ENCODE data around the gene TTLL9. TPM values are rescaled to one million over a fixed set of nuclear protein-coding genes. Genes with fewer than 3 reads are reported as not detected.

The TTLL9 gene
- total RNA-seq, 2 experiments from 2014 or later, result not detected

- Mint-ChIP-seq H3K27ac (peak overlapping the region; percentile 15), H3K36me3 (no peaks in the 10 kb centered on the region), H3K4me3 (peak overlapping the region; percentile 40), H3K4me1 (peaks cover 27% of the 10 kb centered on the region), H3K9me3 (no peaks in the 10 kb centered on the region), H3K27me3 (peaks cover 23% of the 10 kb centered on the region)
- POLR2A ChIA-PET, result interaction anchor here (0.7 kb wide), 1 partner anchor 161 kb away, joined by 5 read pairs; no protein-coding TSS in a partner anchor
- ATAC-seq (ENCODE audit: low read depth) (no peak), DNase-seq (no peak)
Observed at GRCh38 chr20:31858760-31859083, 11.7 kb upstream of the TTLL9 start.

- peaks cover 29% of the 10 kb centered on the region for H3K4me1 Mint-ChIP-seq
- ATAC-seq (ENCODE audit: low read depth) (no peak), DNase-seq (no peak)
- H3K27me3 Mint-ChIP-seq, result peaks cover 26% of the 10 kb centered on the region
- H3K27ac Mint-ChIP-seq, result no peak overlapping the region
- POLR2A ChIA-PET, result interaction anchor here (0.7 to 1.1 kb wide), 2 partner anchors 92 to 160 kb away, joined by 4 to 5 read pairs; partner anchors contain the start of gene PDRG1
- no peaks in the 10 kb centered on the region for H3K9me3 Mint-ChIP-seq
- no peak overlapping the region for H3K4me3 Mint-ChIP-seq
- H3K36me3 Mint-ChIP-seq, result no peaks in the 10 kb centered on the region
Observed at GRCh38 chr20:31859266-31859997, 11.0 kb upstream of the TTLL9 start.

GRCh38 chr20:31859998-31860380 lies 10.4 kb upstream of the TTLL9 start:
- H3K27me3 Mint-ChIP-seq, result peaks cover 26% of the 10 kb centered on the region
- H3K9me3 Mint-ChIP-seq, result no peaks in the 10 kb centered on the region
- ATAC-seq (ENCODE audit: low read depth), result no peak
- POLR2A ChIA-PET, result interaction anchor here (1.1 kb wide), 1 partner anchor 91 kb away, joined by 4 read pairs; the partner anchor contains the start of gene PDRG1
- no peak overlapping the region for H3K27ac Mint-ChIP-seq
- no peak overlapping the region for H3K4me3 Mint-ChIP-seq
- H3K4me1 Mint-ChIP-seq, result peaks cover 29% of the 10 kb centered on the region
- DNase-seq, result no peak
- H3K36me3 Mint-ChIP-seq, result no peaks in the 10 kb centered on the region

GRCh38 chr20:31860390-31861134 lies 9.9 kb upstream of the TTLL9 start:
- Mint-ChIP-seq H3K9me3 (no peaks in the 10 kb centered on the region), H3K27ac (no peak overlapping the region), H3K4me3 (peak overlapping the region; percentile 23), H3K27me3 (peaks cover 32% of the 10 kb centered on the region), H3K4me1 (peaks cover 29% of the 10 kb centered on the region), H3K36me3 (no peaks in the 10 kb centered on the region)
- DNase-seq, result no peak
- no peak for ATAC-seq (ENCODE audit: low read depth)
- POLR2A ChIA-PET, result interaction anchor here (1.1 kb wide), 1 partner anchor 91 kb away, joined by 4 read pairs; the partner anchor contains the start of gene PDRG1

GRCh38 chr20:31861135-31861384 lies 9.4 kb upstream of the TTLL9 start:
- Mint-ChIP-seq H3K4me3 (peak overlapping the region; percentile 23), H3K27ac (no peak overlapping the region), H3K9me3 (no peaks in the 10 kb centered on the region), H3K4me1 (peaks cover 29% of the 10 kb centered on the region), H3K27me3 (peaks cover 35% of the 10 kb centered on the region), H3K36me3 (no peaks in the 10 kb centered on the region)
- DNase-seq (no peak), ATAC-seq (ENCODE audit: low read depth) (peak; percentile 21)
- POLR2A ChIA-PET, result no interaction called here

GRCh38 chr20:31861385-31862156 lies 8.9 kb upstream of the TTLL9 start:
- H3K27ac Mint-ChIP-seq, result no peak overlapping the region
- H3K36me3 Mint-ChIP-seq, result no peaks in the 10 kb centered on the region
- POLR2A ChIA-PET, result interaction anchor here (0.7 kb wide), 1 partner anchor 18 kb away, joined by 6 read pairs; no protein-coding TSS in a partner anchor
- peaks cover 29% of the 10 kb centered on the region for H3K4me1 Mint-ChIP-seq
- H3K9me3 Mint-ChIP-seq, result no peaks in the 10 kb centered on the region
- ATAC-seq (ENCODE audit: low read depth) (peak; percentile 88), DNase-seq (peak; percentile 77)
- H3K4me3 Mint-ChIP-seq, result peak overlapping the region; percentile 64
- peaks cover 35% of the 10 kb centered on the region for H3K27me3 Mint-ChIP-seq

- POLR2A ChIA-PET, result interaction anchor here (0.7 kb wide), 1 partner anchor 18 kb away, joined by 6 read pairs; no protein-coding TSS in a partner anchor
- Mint-ChIP-seq H3K27me3 (peaks cover 36% of the 10 kb centered on the region), H3K9me3 (no peaks in the 10 kb centered on the region), H3K36me3 (no peaks in the 10 kb centered on the region), H3K4me1 (peaks cover 29% of the 10 kb centered on the region), H3K4me3 (peak overlapping the region; percentile 64), H3K27ac (no peak overlapping the region)
- DNase-seq (no peak), ATAC-seq (ENCODE audit: low read depth) (no peak)
Observed at GRCh38 chr20:31862157-31862470, 8.3 kb upstream of the TTLL9 start.

GRCh38 chr20:31862506-31862905 lies 7.9 kb upstream of the TTLL9 start:
- Mint-ChIP-seq H3K27ac (no peak overlapping the region), H3K4me1 (peaks cover 27% of the 10 kb centered on the region), H3K9me3 (no peaks in the 10 kb centered on the region), H3K4me3 (no peak overlapping the region), H3K27me3 (peaks cover 35% of the 10 kb centered on the region), H3K36me3 (no peaks in the 10 kb centered on the region)
- DNase-seq, result no peak
- ATAC-seq (ENCODE audit: low read depth), result no peak
- POLR2A ChIA-PET, result no interaction called here

- DNase-seq (no peak), ATAC-seq (ENCODE audit: low read depth) (no peak)
- Mint-ChIP-seq H3K36me3 (no peaks in the 10 kb centered on the region), H3K27ac (no peak overlapping the region), H3K9me3 (no peaks in the 10 kb centered on the region), H3K4me1 (peaks cover 20% of the 10 kb centered on the region), H3K27me3 (peaks cover 41% of the 10 kb centered on the region), H3K4me3 (no peak overlapping the region)
- POLR2A ChIA-PET, result no interaction called here
Observed at GRCh38 chr20:31863296-31864085, 6.9 kb upstream of the TTLL9 start.

GRCh38 chr20:31864521-31865400 lies 5.7 kb upstream of the TTLL9 start:
- Mint-ChIP-seq H3K36me3 (no peaks in the 10 kb centered on the region), H3K9me3 (no peaks in the 10 kb centered on the region), H3K4me1 (peaks cover 15% of the 10 kb centered on the region), H3K27me3 (peaks cover 46% of the 10 kb centered on the region), H3K27ac (no peak overlapping the region), H3K4me3 (no peak overlapping the region)
- ATAC-seq (ENCODE audit: low read depth) (no peak), DNase-seq (no peak)
- POLR2A ChIA-PET, result no interaction called here

- Mint-ChIP-seq H3K4me1 (peaks cover 18% of the 10 kb centered on the region), H3K4me3 (no peak overlapping the region), H3K36me3 (no peaks in the 10 kb centered on the region), H3K27ac (no peak overlapping the region), H3K27me3 (peaks cover 47% of the 10 kb centered on the region), H3K9me3 (no peaks in the 10 kb centered on the region)
- POLR2A ChIA-PET, result no interaction called here
- no peak for DNase-seq
- ATAC-seq (ENCODE audit: low read depth), result no peak
Observed at GRCh38 chr20:31866221-31866620, 4.2 kb upstream of the TTLL9 start.

- Mint-ChIP-seq H3K9me3 (no peaks in the 10 kb centered on the region), H3K27ac (no peak overlapping the region), H3K27me3 (peaks cover 67% of the 10 kb centered on the region), H3K4me1 (peaks cover 11% of the 10 kb centered on the region), H3K4me3 (peak overlapping the region; percentile 82), H3K36me3 (no peaks in the 10 kb centered on the region)
- POLR2A ChIA-PET, result no interaction called here
- no peak for DNase-seq
- no peak for ATAC-seq (ENCODE audit: low read depth)
Observed at GRCh38 chr20:31868853-31869672, 1.4 kb upstream of the TTLL9 start.

Measured in activated naive CD8-positive, alpha-beta T cell treated with anti-CD3 and anti-CD28 coated beads, Interleukin-2, amount 10 ng/mL, durations not matched to agents 7 days and 5 days (primary cell).